Measurements from ENCODE around the gene OR4D2. TPM values are rescaled to one million over a fixed set of nuclear protein-coding genes. Genes with fewer than 3 reads are reported as not detected.

The OR4D2 gene
- polyA plus RNA-seq, 1 donor from 2014 or later, result not detected

DNA sequence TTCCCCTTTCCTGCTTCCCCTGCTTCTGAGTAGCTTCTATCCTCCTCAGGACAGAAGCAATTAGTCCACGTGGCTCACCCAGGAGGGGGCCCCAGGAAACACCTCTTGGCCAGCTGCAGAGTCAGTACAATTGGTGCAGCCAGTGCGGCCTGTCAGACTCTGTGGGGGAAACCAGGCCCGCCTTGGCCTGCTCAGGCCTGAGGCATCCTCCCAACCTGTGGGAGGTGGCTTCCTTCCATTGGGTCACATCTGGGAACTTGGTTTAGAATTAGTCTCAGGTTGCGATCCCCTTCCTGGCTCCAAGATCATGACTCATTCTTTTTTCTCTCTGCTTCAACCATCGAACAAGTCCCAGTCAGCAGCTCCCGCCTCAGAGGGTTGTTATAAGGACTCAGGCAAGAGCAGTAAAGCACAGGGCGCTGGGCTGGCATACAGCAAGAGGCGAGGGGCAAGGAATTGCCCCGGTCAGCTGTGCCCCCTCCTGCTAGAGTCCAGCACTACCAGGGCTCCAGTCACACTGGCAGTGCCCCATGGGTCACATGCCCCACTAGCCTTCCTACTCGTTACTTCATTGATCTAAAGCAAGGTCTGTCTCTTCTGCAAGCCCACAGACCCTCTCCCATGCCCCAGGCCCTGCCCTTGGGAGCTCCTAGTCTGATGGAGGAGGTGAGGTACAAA lies 17.7 kb downstream of the OR4D2 start:
- Histone ChIP-seq H3K27me3 (ENCODE audit: insufficient read depth, low read depth, low read length) (no peaks in the 10 kb centered on the region), H3K9me2 (ENCODE audit: insufficient read depth, low read length) (no peaks in the 10 kb centered on the region), H3K4me2 (ENCODE audit: low read length) (no peak overlapping the region), H3K79me2 (replicated peaks; ENCODE audit: insufficient read depth, low read length) (no peaks in the 10 kb centered on the region), H3F3A (ENCODE audit: insufficient read depth, low read length, poor library complexity, severe bottlenecking) (no peaks in the 10 kb centered on the region), H2AFZ (ENCODE audit: low read depth, low read length) (no peak overlapping the region), H4K20me1 (ENCODE audit: insufficient read depth) (no peaks in the 10 kb centered on the region), H3K9me3 (ENCODE audit: low read length) (no peaks in the 10 kb centered on the region), H3K9ac (ENCODE audit: low read length) (no peak overlapping the region), H3K27ac (ENCODE audit: low read length) (no peak overlapping the region), H3K36me3 (ENCODE audit: insufficient read depth, low read length) (no peaks in the 10 kb centered on the region), H3K4me3 (ENCODE audit: low read length) (no peak overlapping the region)
- TF ChIP-seq SMC3 (conservative IDR thresholded peaks at IDR 0.05; ENCODE audit: poor library complexity) (no peak), POLR2AphosphoS5 (IDR thresholded peaks at IDR 0.05) (no peak), EP300 (conservative IDR thresholded peaks at IDR 0.05; ENCODE audit: poor library complexity, severe bottlenecking) (no peak)

DNA sequence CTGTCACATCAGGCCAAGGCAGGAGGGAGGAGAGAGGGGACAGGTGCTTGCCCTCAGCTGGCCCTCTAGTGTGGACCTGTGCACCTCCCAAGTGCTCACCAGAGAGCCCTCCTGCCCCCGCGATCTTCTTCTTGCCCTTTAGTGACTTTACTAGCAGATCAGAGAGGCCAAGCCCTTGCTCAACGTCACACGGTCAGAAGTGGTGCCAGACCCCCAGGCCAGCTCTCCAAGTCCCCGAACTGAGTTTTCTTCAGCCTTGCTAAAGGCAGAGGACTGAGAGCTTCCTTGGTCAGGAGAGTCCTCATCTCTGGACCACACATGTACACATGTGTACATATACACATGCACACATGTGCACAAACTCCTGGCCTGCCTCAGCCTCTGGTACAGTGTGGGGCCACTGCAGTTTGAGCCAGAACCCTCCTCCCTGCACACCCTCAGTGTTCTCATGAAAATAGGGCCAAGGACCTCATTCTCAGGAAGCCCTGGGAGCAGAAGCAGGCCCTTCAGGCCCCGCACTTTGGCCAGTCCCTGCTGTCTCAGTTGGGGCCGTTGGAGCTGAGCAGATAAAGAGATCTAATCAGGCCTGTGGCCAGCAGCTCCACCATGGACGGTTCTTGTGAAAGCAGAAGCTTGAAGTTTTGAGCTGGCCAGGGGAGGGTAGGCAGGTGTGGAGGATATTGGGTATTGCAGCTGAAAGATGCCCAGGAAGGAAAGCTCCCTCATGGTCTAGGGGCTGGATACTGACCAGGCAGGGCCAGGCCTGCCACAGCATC lies 18.4 kb downstream of the OR4D2 start:
- H3K27me3 ChIP-seq (ENCODE audit: insufficient read depth, low read depth, low read length), result no peaks in the 10 kb centered on the region
- H3K27ac ChIP-seq (ENCODE audit: low read length), result no peak overlapping the region
- H3F3A ChIP-seq (ENCODE audit: insufficient read depth, low read length, poor library complexity, severe bottlenecking), result no peaks in the 10 kb centered on the region
- H3K36me3 ChIP-seq (ENCODE audit: insufficient read depth, low read length), result no peaks in the 10 kb centered on the region
- H3K79me2 ChIP-seq (replicated peaks; ENCODE audit: insufficient read depth, low read length), result no peaks in the 10 kb centered on the region
- H3K9me2 ChIP-seq (ENCODE audit: insufficient read depth, low read length), result no peaks in the 10 kb centered on the region
- H3K4me2 ChIP-seq (ENCODE audit: low read length), result no peak overlapping the region
- H4K20me1 ChIP-seq (ENCODE audit: insufficient read depth), result no peaks in the 10 kb centered on the region
- TF ChIP-seq MXI1 (conservative IDR thresholded peaks at IDR 0.05; ENCODE audit: poor library complexity, severe bottlenecking), result no peak
- TF ChIP-seq SMC3 (conservative IDR thresholded peaks at IDR 0.05; ENCODE audit: poor library complexity), result no peak
- TF ChIP-seq, protein P1, sequence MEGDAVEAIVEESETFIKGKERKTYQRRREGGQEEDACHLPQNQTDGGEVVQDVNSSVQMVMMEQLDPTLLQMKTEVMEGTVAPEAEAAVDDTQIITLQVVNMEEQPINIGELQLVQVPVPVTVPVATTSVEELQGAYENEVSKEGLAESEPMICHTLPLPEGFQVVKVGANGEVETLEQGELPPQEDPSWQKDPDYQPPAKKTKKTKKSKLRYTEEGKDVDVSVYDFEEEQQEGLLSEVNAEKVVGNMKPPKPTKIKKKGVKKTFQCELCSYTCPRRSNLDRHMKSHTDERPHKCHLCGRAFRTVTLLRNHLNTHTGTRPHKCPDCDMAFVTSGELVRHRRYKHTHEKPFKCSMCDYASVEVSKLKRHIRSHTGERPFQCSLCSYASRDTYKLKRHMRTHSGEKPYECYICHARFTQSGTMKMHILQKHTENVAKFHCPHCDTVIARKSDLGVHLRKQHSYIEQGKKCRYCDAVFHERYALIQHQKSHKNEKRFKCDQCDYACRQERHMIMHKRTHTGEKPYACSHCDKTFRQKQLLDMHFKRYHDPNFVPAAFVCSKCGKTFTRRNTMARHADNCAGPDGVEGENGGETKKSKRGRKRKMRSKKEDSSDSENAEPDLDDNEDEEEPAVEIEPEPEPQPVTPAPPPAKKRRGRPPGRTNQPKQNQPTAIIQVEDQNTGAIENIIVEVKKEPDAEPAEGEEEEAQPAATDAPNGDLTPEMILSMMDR (IDR thresholded peaks at IDR 0.05; ENCODE audit: poor library complexity, severe bottlenecking), result no peak
- no peak for TF ChIP-seq RAD21 (conservative IDR thresholded peaks at IDR 0.05)
- no peak for TF ChIP-seq POLR2AphosphoS5 (IDR thresholded peaks at IDR 0.05)
- TF ChIP-seq EP300 (conservative IDR thresholded peaks at IDR 0.05; ENCODE audit: poor library complexity, severe bottlenecking), result no peak
- TF ChIP-seq, protein P2, sequence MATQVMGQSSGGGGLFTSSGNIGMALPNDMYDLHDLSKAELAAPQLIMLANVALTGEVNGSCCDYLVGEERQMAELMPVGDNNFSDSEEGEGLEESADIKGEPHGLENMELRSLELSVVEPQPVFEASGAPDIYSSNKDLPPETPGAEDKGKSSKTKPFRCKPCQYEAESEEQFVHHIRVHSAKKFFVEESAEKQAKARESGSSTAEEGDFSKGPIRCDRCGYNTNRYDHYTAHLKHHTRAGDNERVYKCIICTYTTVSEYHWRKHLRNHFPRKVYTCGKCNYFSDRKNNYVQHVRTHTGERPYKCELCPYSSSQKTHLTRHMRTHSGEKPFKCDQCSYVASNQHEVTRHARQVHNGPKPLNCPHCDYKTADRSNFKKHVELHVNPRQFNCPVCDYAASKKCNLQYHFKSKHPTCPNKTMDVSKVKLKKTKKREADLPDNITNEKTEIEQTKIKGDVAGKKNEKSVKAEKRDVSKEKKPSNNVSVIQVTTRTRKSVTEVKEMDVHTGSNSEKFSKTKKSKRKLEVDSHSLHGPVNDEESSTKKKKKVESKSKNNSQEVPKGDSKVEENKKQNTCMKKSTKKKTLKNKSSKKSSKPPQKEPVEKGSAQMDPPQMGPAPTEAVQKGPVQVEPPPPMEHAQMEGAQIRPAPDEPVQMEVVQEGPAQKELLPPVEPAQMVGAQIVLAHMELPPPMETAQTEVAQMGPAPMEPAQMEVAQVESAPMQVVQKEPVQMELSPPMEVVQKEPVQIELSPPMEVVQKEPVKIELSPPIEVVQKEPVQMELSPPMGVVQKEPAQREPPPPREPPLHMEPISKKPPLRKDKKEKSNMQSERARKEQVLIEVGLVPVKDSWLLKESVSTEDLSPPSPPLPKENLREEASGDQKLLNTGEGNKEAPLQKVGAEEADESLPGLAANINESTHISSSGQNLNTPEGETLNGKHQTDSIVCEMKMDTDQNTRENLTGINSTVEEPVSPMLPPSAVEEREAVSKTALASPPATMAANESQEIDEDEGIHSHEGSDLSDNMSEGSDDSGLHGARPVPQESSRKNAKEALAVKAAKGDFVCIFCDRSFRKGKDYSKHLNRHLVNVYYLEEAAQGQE (IDR thresholded peaks at IDR 0.05; ENCODE audit: borderline replicate concordance), result no peak
- TF ChIP-seq EZH2 (IDR thresholded peaks at IDR 0.05; ENCODE audit: borderline replicate concordance, insufficient read depth, low read length, poor library complexity, severe bottlenecking), result no peak
- no peak for TF ChIP-seq TAF1 (IDR thresholded peaks at IDR 0.05; ENCODE audit: low read depth)
- no peak overlapping the region for H2AFZ ChIP-seq (ENCODE audit: low read depth, low read length)
- H3K9me3 ChIP-seq (ENCODE audit: low read length), result no peaks in the 10 kb centered on the region
- H3K9ac ChIP-seq (ENCODE audit: low read length), result no peak overlapping the region
- no peak overlapping the region for H3K4me3 ChIP-seq (ENCODE audit: low read length)

All from neural cell (in vitro differentiated cells).